Uterus (tissue), 2 donors: ENCODE data around the gene GPR6.

ENCODE experiments used
- POLR2A ChIP-seq, 2 donors: fragments of 450-650 bp; IDR thresholded peaks; one replicate each; pipeline ENCODE4 v1.6.1; 2016; ENCODE audit warnings: antibody characterized with exemption in 2 of 2, mild to moderate bottlenecking in 1 of 2, moderate library complexity in 1 of 2
- TF ChIP-seq, protein P1 (sequence below), 4 experiments: fragments of 200-600 bp in 2 of 4; fragments of 450-650 bp in 2 of 4; sonication (generic) in 2 of 4; IDR thresholded peaks; one replicate each; pipeline ENCODE4 v1.5.1; 2016 to 2019; ENCODE audit warnings: antibody characterized with exemption in 4 of 4, mild to moderate bottlenecking in 2 of 4, moderate library complexity in 1 of 4

DNA sequence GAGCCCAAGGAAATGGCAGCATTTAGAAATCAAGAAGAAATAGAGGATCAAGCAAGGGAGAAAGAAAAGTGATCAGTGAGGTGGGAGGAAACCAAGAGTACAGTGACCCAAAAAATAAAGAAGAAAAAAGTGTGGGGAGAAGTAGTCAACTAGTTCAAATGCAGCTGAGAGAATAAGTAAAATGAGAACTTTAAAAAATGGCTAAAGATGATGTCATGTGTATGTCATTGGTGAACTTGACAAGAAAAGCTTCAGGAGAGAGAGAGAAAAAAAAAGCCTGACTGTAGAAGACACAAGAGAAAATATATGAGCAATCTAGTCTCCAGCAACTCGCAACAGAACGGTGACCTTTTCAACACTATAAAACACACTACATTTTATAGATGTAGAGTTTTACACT lies 6.3 kb downstream of the GPR6 start:
- TF ChIP-seq, protein P1, sequence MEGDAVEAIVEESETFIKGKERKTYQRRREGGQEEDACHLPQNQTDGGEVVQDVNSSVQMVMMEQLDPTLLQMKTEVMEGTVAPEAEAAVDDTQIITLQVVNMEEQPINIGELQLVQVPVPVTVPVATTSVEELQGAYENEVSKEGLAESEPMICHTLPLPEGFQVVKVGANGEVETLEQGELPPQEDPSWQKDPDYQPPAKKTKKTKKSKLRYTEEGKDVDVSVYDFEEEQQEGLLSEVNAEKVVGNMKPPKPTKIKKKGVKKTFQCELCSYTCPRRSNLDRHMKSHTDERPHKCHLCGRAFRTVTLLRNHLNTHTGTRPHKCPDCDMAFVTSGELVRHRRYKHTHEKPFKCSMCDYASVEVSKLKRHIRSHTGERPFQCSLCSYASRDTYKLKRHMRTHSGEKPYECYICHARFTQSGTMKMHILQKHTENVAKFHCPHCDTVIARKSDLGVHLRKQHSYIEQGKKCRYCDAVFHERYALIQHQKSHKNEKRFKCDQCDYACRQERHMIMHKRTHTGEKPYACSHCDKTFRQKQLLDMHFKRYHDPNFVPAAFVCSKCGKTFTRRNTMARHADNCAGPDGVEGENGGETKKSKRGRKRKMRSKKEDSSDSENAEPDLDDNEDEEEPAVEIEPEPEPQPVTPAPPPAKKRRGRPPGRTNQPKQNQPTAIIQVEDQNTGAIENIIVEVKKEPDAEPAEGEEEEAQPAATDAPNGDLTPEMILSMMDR (IDR thresholded peaks at IDR 0.05) = no peak
- TF ChIP-seq POLR2A (IDR thresholded peaks at IDR 0.05) = no peak
